HCT116 (cell line): ENCODE measurements around the gene B3GALT6. TPM values are rescaled to one million over a fixed set of nuclear protein-coding genes. Genes with fewer than 3 reads are reported as not detected.

Source experiments
- ATAC-seq: fragments of 200-7000 bp; cut with Tn5 transposase; 2 replicates; pipeline ENCODE4 v1.9.1; 2020; ENCODE audit warnings: mild to moderate bottlenecking, moderate library complexity
- BruUV-seq: library from RNA; stranded (reverse); fragments of 400-500 nt; replicated peaks from 2 replicates; lab custom pipeline; 2021; lab: Mats Ljungman, UMichigan
- CTCF ChIA-PET: fragments of 300-600 bp; sonication (Branson Sonifier 250); formaldehyde crosslinking; loops from one replicate; lab custom pipeline; 2021; ENCODE audit warnings: antibody characterized with exemption; lab: Charles Lee
- POLR2A ChIA-PET: fragments of 300-600, 350-600 bp; sonication (Branson Sonifier 250); formaldehyde crosslinking; loops from one replicate; lab custom pipeline; 2021; ENCODE audit warnings: antibody characterized with exemption; lab: Charles Lee
- RAD21 ChIA-PET, 2 experiments: fragments of 300-600 bp; sonication (Branson Sonifier 250); formaldehyde crosslinking; loops; one replicate each; lab custom pipeline; 2023; ENCODE audit warnings: low total read pairs in 2 of 2; ENCODE audit not compliant: uncharacterized antibody in 2 of 2, unreplicated experiment in 2 of 2, low non-redundant PET in 1 of 2; lab: Charles Lee
- DNase-seq: peaks from one replicate; pipeline ENCODE4 v3.0.0-alpha.2; 2010; ENCODE audit warnings: low read depth, low spot score
- H2AFZ ChIP-seq: fragments of 200-600 bp; shearing (Covaris generic), sonication (generic); 2 replicates; pipeline ENCODE4 v1.6.1; 2017; ENCODE audit warnings: low read depth, mixed run types, mixed read lengths, antibody characterized with exemption, low read length; ENCODE audit not compliant: poor library complexity, severe bottlenecking
- H3K27ac ChIP-seq: 2 replicates; pipeline ENCODE4 v1.5.1; 2012; ENCODE audit warnings: low read depth, low read length
- H3K27me3 ChIP-seq: fragments of 200-600 bp; sonication (generic); 2 replicates; pipeline ENCODE4 v1.6.1; 2016; ENCODE audit warnings: mixed run types, low read length, mixed read lengths; ENCODE audit not compliant: insufficient read depth
- H3K36me3 ChIP-seq, 2 experiments: fragments of 200-500 bp in 1 of 2; fragments of 200-600 bp in 1 of 2; sonication (Bioruptor generic) in 1 of 2; sonication (generic) in 1 of 2; 2 replicates each; pipeline versions ENCODE4 v1.5.1 to v1.6.1; 2014 to 2016; ENCODE audit warnings: low read length in 2 of 2, inconsistent platforms in 1 of 2, mixed read lengths in 1 of 2, mixed run types in 1 of 2; ENCODE audit not compliant: insufficient read depth in 2 of 2, control insufficient read depth in 1 of 2
- H3K4me1 ChIP-seq, 2 experiments: fragments of 200-600 bp in 1 of 2; sonication (generic) in 1 of 2; 2 replicates each; pipeline versions ENCODE4 v1.5.1 to v1.6.1; 2012 to 2017; ENCODE audit warnings: low read length in 2 of 2, inconsistent platforms in 1 of 2, mild to moderate bottlenecking in 1 of 2, mixed read lengths in 1 of 2, mixed run types in 1 of 2, moderate library complexity in 1 of 2; ENCODE audit not compliant: insufficient read depth in 2 of 2, control insufficient read depth in 1 of 2
- H3K4me2 ChIP-seq: fragments of 200-600 bp; sonication (generic); 2 replicates; pipeline ENCODE4 v1.6.1; 2017; ENCODE audit warnings: mixed run types, low read length, mixed read lengths
- H3K4me3 ChIP-seq, 2 experiments: fragments of 200-600 bp in 1 of 2; sonication (generic) in 1 of 2; replicated peaks in 1 of 2; 2 replicates each; pipeline ENCODE4 v1.5.1; 2011 to 2016; ENCODE audit warnings: low read length in 2 of 2, control low read depth in 1 of 2, low read depth in 1 of 2, mild to moderate bottlenecking in 1 of 2, mixed read lengths in 1 of 2, mixed run types in 1 of 2
- H3K79me2 ChIP-seq: fragments of 200-600 bp; sonication (generic); 2 replicates; pipeline ENCODE4 v1.6.1; 2017; ENCODE audit warnings: mild to moderate bottlenecking, mixed run types, low read length, moderate library complexity, mixed read lengths; ENCODE audit not compliant: insufficient read depth
- H3K9ac ChIP-seq: fragments of 200-600 bp; sonication (generic); 2 replicates; pipeline ENCODE4 v1.6.1; 2016; ENCODE audit warnings: low read length, mixed read lengths
- H3K9me2 ChIP-seq: fragments of 200-600 bp; sonication (generic), shearing (Covaris generic); 2 replicates; pipeline ENCODE4 v1.6.1; 2017; ENCODE audit warnings: mixed run types, mild to moderate bottlenecking, moderate library complexity; ENCODE audit not compliant: insufficient read depth
- H3K9me3 ChIP-seq, 2 experiments: fragments of 200-500 bp in 1 of 2; fragments of 200-600 bp in 1 of 2; sonication (Bioruptor generic) in 1 of 2; sonication (generic) in 1 of 2; 2 replicates each; pipeline ENCODE4 v1.6.1; 2014 to 2017; ENCODE audit warnings: low read length in 2 of 2, mixed read lengths in 2 of 2, inconsistent platforms in 1 of 2, low read depth in 1 of 2, mild to moderate bottlenecking in 1 of 2, mixed run types in 1 of 2, moderate library complexity in 1 of 2; ENCODE audit not compliant: control insufficient read depth in 1 of 2, insufficient read depth in 1 of 2
- H4K20me1 ChIP-seq: fragments of 200-600 bp; sonication (generic), shearing (Covaris generic); 2 replicates; pipeline ENCODE4 v1.6.1; 2017; ENCODE audit warnings: mixed run types, mild to moderate bottlenecking, moderate library complexity; ENCODE audit not compliant: insufficient read depth
- CBX3 ChIP-seq: IDR thresholded peaks from 2 replicates; pipeline ENCODE4 v1.6.1; 2012; ENCODE audit warnings: low read depth
- ELF1 ChIP-seq: IDR thresholded peaks from 2 replicates; pipeline ENCODE4 v1.6.1; 2012; ENCODE audit warnings: low read depth, borderline replicate concordance
- JUND ChIP-seq: IDR thresholded peaks from 2 replicates; pipeline ENCODE4 v1.6.1; 2012
- POLR2A ChIP-seq: IDR thresholded peaks from 2 replicates; pipeline ENCODE4 v1.7.0; 2011; ENCODE audit warnings: borderline replicate concordance; ENCODE audit not compliant: insufficient read depth, insufficient read length; ENCODE audit errors: extremely low read depth
- POLR2AphosphoS5 ChIP-seq: IDR thresholded peaks from 2 replicates; pipeline ENCODE4 v1.6.1; 2011; ENCODE audit warnings: mild to moderate bottlenecking, low read depth, low read length, moderate library complexity
- RAD21 ChIP-seq: IDR thresholded peaks from 2 replicates; pipeline ENCODE4 v1.6.1; 2012; ENCODE audit warnings: low read depth, mild to moderate bottlenecking
- SIN3A ChIP-seq: IDR thresholded peaks from 2 replicates; pipeline ENCODE4 v1.6.1; 2012; ENCODE audit warnings: low read depth
- SP1 ChIP-seq: IDR thresholded peaks from 2 replicates; pipeline ENCODE4 v1.6.1; 2012; ENCODE audit warnings: low read depth
- SRF ChIP-seq: IDR thresholded peaks from 2 replicates; pipeline ENCODE4 v1.6.1; 2012; ENCODE audit warnings: low read depth
- YY1 ChIP-seq: IDR thresholded peaks from 2 replicates; pipeline ENCODE4 v1.6.1; 2011; ENCODE audit warnings: low read length, low read depth, moderate library complexity, mild to moderate bottlenecking; ENCODE audit not compliant: insufficient replicate concordance; ENCODE audit errors: extremely low read depth
- ZFX ChIP-seq: fragments of 450-650 bp; IDR thresholded peaks from 2 replicates; pipeline ENCODE4 v1.6.1; 2017
- intact Hi-C: fragments of 100-400 bp; cut with micrococcal nuclease; formaldehyde crosslinking; loops from 2 replicates; pipeline ENCODE4 v1.10.0; 2022
- total RNA-seq: library from RNA; stranded (reverse); gene quantifications from one replicate; pipeline ENCODE4 v1.2.1, GENCODE V29; 2021; ENCODE audit not compliant: unreplicated experiment
- TF ChIP-seq, protein P1 (sequence below): IDR thresholded peaks from 2 replicates; pipeline ENCODE4 v1.6.1; 2012
- TF ChIP-seq, protein P2 (sequence below), 3 experiments: fragments of 200-600 bp in 1 of 3; sonication (generic) in 1 of 3; IDR thresholded peaks in 2 of 3; conservative IDR thresholded peaks in 1 of 3; 2 replicates each; pipeline ENCODE4 v1.5.1; 2012 to 2017; ENCODE audit warnings: low read depth in 2 of 3, low read length in 2 of 3, antibody characterized with exemption in 1 of 3, borderline replicate concordance in 1 of 3, control low read depth in 1 of 3, mild to moderate bottlenecking in 1 of 3, mixed read lengths in 1 of 3, mixed run types in 1 of 3, moderate library complexity in 1 of 3; ENCODE audit not compliant: insufficient read depth in 1 of 3
- TF ChIP-seq, protein P3 (sequence below): IDR thresholded peaks from 2 replicates; pipeline ENCODE4 v1.6.1; 2011; ENCODE audit warnings: mild to moderate bottlenecking, low read length, moderate library complexity; ENCODE audit not compliant: insufficient replicate concordance; ENCODE audit errors: extremely low read depth
- TF ChIP-seq, protein P4 (sequence below): IDR thresholded peaks from 2 replicates; pipeline ENCODE4 v1.6.1; 2012; ENCODE audit warnings: low read depth
- TF ChIP-seq, protein P5 (sequence below): IDR thresholded peaks from 2 replicates; pipeline ENCODE4 v1.6.1; 2012

Gene B3GALT6
- total RNA-seq, 1 experiment from 2014 or later = 16.3 TPM

DNA sequence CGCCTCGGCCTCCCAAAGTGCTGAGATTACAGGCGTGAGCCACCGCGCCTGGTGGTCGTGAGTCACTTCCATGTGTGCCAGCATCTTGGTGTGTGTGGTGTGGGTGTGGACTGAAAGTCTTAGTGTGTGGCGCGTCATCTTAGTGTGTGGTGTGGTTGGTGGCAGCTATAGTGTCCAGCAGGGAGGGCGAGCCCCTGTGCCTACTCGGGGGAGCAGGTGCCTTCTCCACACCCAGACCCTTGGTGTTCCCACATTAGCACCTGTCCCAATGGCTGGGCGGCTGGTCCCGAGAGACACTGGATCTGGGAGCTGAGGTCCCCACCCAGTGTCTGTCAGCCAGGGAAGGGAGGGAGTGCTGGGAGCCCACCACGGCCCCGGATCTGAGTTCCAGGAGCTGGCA is 51.0 kb downstream of the B3GALT6 start:
- no peak for DNase-seq
- CTCF ChIA-PET = interaction anchor here (1.5 kb wide), 1 partner anchor 9 kb away, joined by 4 read pairs; no protein-coding TSS in a partner anchor
- BruUV-seq = no TSS peak

More for the DNA sequence above, 51.0 kb downstream of the B3GALT6 start:
- Histone ChIP-seq H3K36me3 (no peaks in the 10 kb centered on the region), H3K9me2 (no peaks in the 10 kb centered on the region), H3K9ac (no peak overlapping the region), H3K79me2 (no peaks in the 10 kb centered on the region), H3K9me3 (no peaks in the 10 kb centered on the region), H3K4me1 (peaks cover 0 to 26% of the 10 kb centered on the region in 2 experiments; a peak in 3 of 4 replicates), H2AFZ (no peak overlapping the region), H4K20me1 (no peaks in the 10 kb centered on the region), H3K4me2 (no peak overlapping the region), H3K27ac (no peak overlapping the region), H3K4me3 (no peak overlapping the region), H3K27me3 (no peaks in the 10 kb centered on the region)
- intact Hi-C loops = no loop called here
- ChIA-PET POLR2A (interaction anchor here (0.6 to 0.7 kb wide), 2 partner anchors 9 to 55 kb away, joined by 4 read pairs; partner anchors contain the start of gene UBE2J2), RAD21 (no interaction called here)
- no peak for ATAC-seq
- TF ChIP-seq ELF1 = no peak
- no peak for TF ChIP-seq SRF
- TF ChIP-seq, protein P1, sequence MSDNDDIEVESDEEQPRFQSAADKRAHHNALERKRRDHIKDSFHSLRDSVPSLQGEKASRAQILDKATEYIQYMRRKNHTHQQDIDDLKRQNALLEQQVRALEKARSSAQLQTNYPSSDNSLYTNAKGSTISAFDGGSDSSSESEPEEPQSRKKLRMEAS = no peak
- no peak for TF ChIP-seq JUND
- TF ChIP-seq, protein P2, sequence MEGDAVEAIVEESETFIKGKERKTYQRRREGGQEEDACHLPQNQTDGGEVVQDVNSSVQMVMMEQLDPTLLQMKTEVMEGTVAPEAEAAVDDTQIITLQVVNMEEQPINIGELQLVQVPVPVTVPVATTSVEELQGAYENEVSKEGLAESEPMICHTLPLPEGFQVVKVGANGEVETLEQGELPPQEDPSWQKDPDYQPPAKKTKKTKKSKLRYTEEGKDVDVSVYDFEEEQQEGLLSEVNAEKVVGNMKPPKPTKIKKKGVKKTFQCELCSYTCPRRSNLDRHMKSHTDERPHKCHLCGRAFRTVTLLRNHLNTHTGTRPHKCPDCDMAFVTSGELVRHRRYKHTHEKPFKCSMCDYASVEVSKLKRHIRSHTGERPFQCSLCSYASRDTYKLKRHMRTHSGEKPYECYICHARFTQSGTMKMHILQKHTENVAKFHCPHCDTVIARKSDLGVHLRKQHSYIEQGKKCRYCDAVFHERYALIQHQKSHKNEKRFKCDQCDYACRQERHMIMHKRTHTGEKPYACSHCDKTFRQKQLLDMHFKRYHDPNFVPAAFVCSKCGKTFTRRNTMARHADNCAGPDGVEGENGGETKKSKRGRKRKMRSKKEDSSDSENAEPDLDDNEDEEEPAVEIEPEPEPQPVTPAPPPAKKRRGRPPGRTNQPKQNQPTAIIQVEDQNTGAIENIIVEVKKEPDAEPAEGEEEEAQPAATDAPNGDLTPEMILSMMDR (IDR thresholded peaks at IDR 0.05 in 2 of 3, conservative IDR thresholded peaks at IDR 0.05 in 1 of 3; ENCODE audit: borderline replicate concordance in 1 of 3, insufficient read depth in 1 of 3, low read depth in 2 of 3, low read length in 2 of 3) = no peak
- TF ChIP-seq SP1 = no peak
- TF ChIP-seq, protein P3, sequence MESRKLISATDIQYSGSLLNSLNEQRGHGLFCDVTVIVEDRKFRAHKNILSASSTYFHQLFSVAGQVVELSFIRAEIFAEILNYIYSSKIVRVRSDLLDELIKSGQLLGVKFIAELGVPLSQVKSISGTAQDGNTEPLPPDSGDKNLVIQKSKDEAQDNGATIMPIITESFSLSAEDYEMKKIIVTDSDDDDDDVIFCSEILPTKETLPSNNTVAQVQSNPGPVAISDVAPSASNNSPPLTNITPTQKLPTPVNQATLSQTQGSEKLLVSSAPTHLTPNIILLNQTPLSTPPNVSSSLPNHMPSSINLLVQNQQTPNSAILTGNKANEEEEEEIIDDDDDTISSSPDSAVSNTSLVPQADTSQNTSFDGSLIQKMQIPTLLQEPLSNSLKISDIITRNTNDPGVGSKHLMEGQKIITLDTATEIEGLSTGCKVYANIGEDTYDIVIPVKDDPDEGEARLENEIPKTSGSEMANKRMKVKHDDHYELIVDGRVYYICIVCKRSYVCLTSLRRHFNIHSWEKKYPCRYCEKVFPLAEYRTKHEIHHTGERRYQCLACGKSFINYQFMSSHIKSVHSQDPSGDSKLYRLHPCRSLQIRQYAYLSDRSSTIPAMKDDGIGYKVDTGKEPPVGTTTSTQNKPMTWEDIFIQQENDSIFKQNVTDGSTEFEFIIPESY = no peak
- TF ChIP-seq YY1 = no peak
- TF ChIP-seq POLR2A = no peak
- TF ChIP-seq, protein P4, sequence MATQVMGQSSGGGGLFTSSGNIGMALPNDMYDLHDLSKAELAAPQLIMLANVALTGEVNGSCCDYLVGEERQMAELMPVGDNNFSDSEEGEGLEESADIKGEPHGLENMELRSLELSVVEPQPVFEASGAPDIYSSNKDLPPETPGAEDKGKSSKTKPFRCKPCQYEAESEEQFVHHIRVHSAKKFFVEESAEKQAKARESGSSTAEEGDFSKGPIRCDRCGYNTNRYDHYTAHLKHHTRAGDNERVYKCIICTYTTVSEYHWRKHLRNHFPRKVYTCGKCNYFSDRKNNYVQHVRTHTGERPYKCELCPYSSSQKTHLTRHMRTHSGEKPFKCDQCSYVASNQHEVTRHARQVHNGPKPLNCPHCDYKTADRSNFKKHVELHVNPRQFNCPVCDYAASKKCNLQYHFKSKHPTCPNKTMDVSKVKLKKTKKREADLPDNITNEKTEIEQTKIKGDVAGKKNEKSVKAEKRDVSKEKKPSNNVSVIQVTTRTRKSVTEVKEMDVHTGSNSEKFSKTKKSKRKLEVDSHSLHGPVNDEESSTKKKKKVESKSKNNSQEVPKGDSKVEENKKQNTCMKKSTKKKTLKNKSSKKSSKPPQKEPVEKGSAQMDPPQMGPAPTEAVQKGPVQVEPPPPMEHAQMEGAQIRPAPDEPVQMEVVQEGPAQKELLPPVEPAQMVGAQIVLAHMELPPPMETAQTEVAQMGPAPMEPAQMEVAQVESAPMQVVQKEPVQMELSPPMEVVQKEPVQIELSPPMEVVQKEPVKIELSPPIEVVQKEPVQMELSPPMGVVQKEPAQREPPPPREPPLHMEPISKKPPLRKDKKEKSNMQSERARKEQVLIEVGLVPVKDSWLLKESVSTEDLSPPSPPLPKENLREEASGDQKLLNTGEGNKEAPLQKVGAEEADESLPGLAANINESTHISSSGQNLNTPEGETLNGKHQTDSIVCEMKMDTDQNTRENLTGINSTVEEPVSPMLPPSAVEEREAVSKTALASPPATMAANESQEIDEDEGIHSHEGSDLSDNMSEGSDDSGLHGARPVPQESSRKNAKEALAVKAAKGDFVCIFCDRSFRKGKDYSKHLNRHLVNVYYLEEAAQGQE = no peak
- no peak for TF ChIP-seq POLR2AphosphoS5
- no peak for TF ChIP-seq CBX3
- TF ChIP-seq, protein P5, sequence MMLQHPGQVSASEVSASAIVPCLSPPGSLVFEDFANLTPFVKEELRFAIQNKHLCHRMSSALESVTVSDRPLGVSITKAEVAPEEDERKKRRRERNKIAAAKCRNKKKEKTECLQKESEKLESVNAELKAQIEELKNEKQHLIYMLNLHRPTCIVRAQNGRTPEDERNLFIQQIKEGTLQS = no peak
- TF ChIP-seq RAD21 = no peak
- no peak for TF ChIP-seq ZFX
- no peak for TF ChIP-seq SIN3A
